Skeletal muscle tissue (tissue), 3 donors: ENCODE data around the gene RMP24.
"Not testable (repeated sequence)": the region's sequence is repeated elsewhere in the genome, so short reads cannot be mapped to it uniquely, and the experiment has no call there.

Experiments used
- H3K27ac ChIP-seq: one replicate; pipeline ENCODE4 v1.7.0; 2013; ENCODE audit warnings: mild to moderate bottlenecking, low read depth, low read length, inconsistent platforms
- H3K27me3 ChIP-seq, 3 donors: one replicate each; pipeline ENCODE4 v1.7.0; 2013; ENCODE audit warnings: low read length in 3 of 3; ENCODE audit not compliant: control insufficient read depth in 3 of 3, insufficient read depth in 3 of 3
- H3K36me3 ChIP-seq, 3 donors: one replicate each; pipeline ENCODE4 v1.7.0; 2013; ENCODE audit warnings: low read length in 3 of 3; ENCODE audit not compliant: control insufficient read depth in 3 of 3, insufficient read depth in 3 of 3
- H3K4me1 ChIP-seq, 3 donors: one replicate each; pipeline ENCODE4 v1.7.0; 2013; ENCODE audit warnings: low read length in 3 of 3, mild to moderate bottlenecking in 3 of 3; ENCODE audit not compliant: control insufficient read depth in 3 of 3, insufficient read depth in 3 of 3
- H3K4me3 ChIP-seq, 3 donors: one replicate each; pipeline ENCODE4 v1.7.0; 2013; ENCODE audit warnings: low read length in 3 of 3
- H3K9ac ChIP-seq, 3 donors: one replicate each; pipeline ENCODE4 v1.7.0; 2013; ENCODE audit warnings: low read length in 3 of 3, mild to moderate bottlenecking in 3 of 3, moderate library complexity in 2 of 3, low read depth in 1 of 3
- H3K9me3 ChIP-seq, 3 donors: one replicate each; pipeline ENCODE4 v1.7.0; 2013; ENCODE audit warnings: low read length in 3 of 3; ENCODE audit not compliant: control insufficient read depth in 3 of 3
- donor health status: Osteomylitis.

The RMP24 gene

GRCh38 chr18:35962320-35962719 lies 10.2 kb upstream of the RMP24 start:
- Histone ChIP-seq H3K27ac (no peak overlapping the region), H3K9me3 (no peaks in the 10 kb centered on the region), H3K36me3 (no peaks in the 10 kb centered on the region), H3K27me3 (no peaks in the 10 kb centered on the region), H3K4me3 (no peak overlapping the region), H3K9ac (no peak overlapping the region), H3K4me1 (no peaks in the 10 kb centered on the region)

DNA sequence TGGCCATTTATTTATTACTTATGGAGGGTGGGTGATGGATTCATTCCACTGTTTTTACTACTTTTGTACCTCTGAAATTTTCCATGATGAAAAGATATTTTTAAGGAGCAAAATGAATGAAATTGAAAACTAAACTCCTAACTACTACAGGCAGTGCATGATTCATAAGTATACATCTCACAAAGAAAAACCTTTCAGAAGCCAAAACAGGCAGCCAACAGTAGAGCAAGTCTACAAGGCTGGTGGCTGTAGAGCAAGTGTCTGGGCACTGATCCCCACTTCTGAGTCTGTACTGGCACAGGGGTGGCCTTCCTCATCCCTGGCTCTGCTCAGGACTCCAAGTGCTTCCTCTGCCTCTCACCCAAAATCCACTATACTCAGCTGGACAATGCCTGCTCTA lies 8.2 kb upstream of the RMP24 start:
- no peaks in the 10 kb centered on the region for H3K4me1 ChIP-seq

DNA sequence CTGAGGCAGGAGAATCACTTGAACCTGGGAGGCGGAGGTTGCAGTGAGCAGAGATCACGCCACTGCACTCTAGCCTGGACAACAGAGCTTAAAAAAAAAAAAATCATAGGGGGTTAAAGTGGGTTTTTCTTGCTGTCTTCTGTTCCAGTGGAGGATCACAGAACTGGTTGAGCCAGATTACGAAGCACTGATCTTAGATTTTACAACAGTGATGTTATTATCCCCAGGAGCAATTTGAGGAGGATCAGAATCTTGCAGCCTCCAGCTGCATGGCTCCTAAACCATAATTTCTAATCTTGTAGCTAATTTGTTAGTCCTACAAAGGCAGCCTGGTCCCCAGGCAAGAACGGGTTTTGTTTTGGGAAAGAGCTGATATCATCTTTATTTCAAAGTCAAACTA lies 4.6 kb upstream of the RMP24 start:
- not testable (repeated sequence) for H3K27ac ChIP-seq, H3K9me3 ChIP-seq, H3K27me3 ChIP-seq, H3K9ac ChIP-seq, H3K4me3 ChIP-seq, H3K36me3 ChIP-seq
- H3K4me1 ChIP-seq, result peaks cover 4 to 13% (median 5%) of the 10 kb centered on the region in 3 donors

More for the DNA sequence above, 8.2 kb upstream of the RMP24 start:
- H3K27ac ChIP-seq, result no peak overlapping the region
- no peaks in the 10 kb centered on the region for H3K36me3 ChIP-seq
- no peak overlapping the region for H3K9ac ChIP-seq
- H3K9me3 ChIP-seq, result no peaks in the 10 kb centered on the region
- no peak overlapping the region for H3K4me3 ChIP-seq
- H3K27me3 ChIP-seq, result no peaks in the 10 kb centered on the region

GRCh38 chr18:35968278-35968880 lies 4.1 kb upstream of the RMP24 start:
- Histone ChIP-seq H3K36me3 (no peaks in the 10 kb centered on the region), H3K9me3 (no peaks in the 10 kb centered on the region), H3K4me3 (no peak overlapping the region), H3K4me1 (peaks cover 8 to 18% (median 9%) of the 10 kb centered on the region in 3 donors), H3K27me3 (no peaks in the 10 kb centered on the region), H3K27ac (no peak overlapping the region), H3K9ac (no peak overlapping the region)

DNA sequence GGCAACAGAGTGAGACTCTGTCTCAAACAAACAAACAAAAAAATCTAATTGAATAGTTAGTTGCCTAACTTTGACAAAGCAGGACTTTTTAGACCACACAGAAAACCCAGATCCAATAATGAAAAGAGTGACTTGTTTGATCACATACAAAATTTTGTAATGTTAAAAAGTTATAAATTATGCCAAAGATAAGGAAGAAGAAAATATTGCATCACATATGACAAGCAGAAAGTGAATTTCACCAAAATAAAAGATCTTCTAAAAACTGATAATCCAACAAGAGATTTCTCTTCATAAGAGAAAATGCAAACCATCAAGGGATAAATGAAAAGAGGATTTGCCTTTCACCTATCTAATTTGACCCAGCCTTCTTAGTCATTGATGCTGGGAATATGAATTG lies 2.8 kb upstream of the RMP24 start:
- no peak overlapping the region for H3K4me3 ChIP-seq
- no peaks in the 10 kb centered on the region for H3K9me3 ChIP-seq
- H3K27ac ChIP-seq, result no peak overlapping the region

GRCh38 chr18:35971661-35972196 lies 750 bp upstream of the RMP24 start:
- Histone ChIP-seq H3K36me3 (peaks cover 8 to 11% (median 9%) of the 10 kb centered on the region in 3 donors), H3K4me1 (peaks cover 13 to 29% (median 18%) of the 10 kb centered on the region in 3 donors), H3K4me3 (peak overlapping the region; percentile 97 to 98 (median 98))

More for the DNA sequence above, 2.8 kb upstream of the RMP24 start:
- Histone ChIP-seq H3K4me1 (peaks cover 13 to 29% (median 18%) of the 10 kb centered on the region in 3 donors), H3K36me3 (no peaks in the 10 kb centered on the region), H3K27me3 (no peaks in the 10 kb centered on the region), H3K9ac (no peak overlapping the region)

DNA sequence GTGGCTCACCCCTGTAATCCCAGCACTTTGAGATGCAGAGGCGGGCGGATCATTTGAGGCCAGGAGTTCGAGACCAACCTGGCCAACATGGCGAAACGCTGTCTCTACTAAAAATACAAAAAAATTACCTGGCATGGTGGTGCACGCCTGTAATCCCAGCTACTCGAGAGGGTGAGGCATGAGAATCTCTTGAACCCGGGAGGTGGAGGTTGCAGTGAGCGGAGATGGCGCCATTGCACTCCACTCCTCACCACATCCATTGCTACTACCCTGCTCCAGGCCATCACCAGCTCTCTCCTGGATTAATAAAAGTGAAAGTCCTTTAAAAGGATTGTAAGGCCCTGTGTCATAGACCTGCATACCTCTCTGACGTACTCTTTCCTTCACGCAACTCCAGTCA lies 1.2 kb downstream of the RMP24 start:
- Histone ChIP-seq H3K4me1 (peaks cover 13 to 29% (median 18%) of the 10 kb centered on the region in 3 donors), H3K4me3 (peak overlapping the region in 2 of 3 donors; percentile 97 to 98), H3K27me3 (no peaks in the 10 kb centered on the region), H3K36me3 (peaks cover 24 to 26% (median 26%) of the 10 kb centered on the region in 3 donors), H3K27ac (no peak overlapping the region), H3K9me3 (no peaks in the 10 kb centered on the region), H3K9ac (peak overlapping the region in 1 of 3 donors; percentile 93)

More at GRCh38 chr18:35971661-35972196, 750 bp upstream of the RMP24 start:
- Histone ChIP-seq H3K9me3 (no peaks in the 10 kb centered on the region), H3K27ac (peak overlapping the region; percentile 75), H3K27me3 (no peaks in the 10 kb centered on the region), H3K9ac (peak overlapping the region; percentile 75 to 88 (median 83))

DNA sequence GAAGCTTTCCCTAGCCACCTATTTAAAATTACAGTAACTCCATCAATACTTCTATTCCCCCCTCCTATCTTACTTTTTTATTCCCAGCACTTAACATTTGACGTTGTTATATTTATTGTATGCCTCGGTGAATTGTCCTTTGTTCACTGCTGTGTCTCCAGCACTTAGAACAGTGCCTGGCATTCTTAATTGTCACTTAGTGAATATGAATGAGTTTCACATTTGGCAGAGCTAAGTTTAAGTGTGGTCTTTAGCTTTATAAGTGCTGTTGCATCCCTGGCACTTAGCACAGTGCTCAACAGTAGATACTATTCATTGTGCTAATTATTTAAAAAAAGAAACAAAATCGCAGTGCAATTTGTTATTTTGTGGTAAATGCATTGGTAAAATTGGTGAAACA lies 1.7 kb downstream of the RMP24 start:
- Histone ChIP-seq H3K27me3 (no peaks in the 10 kb centered on the region), H3K9ac (no peak overlapping the region), H3K4me1 (peaks cover 13 to 29% (median 18%) of the 10 kb centered on the region in 3 donors), H3K27ac (no peak overlapping the region), H3K36me3 (peaks cover 26 to 31% (median 30%) of the 10 kb centered on the region in 3 donors), H3K4me3 (no peak overlapping the region), H3K9me3 (no peaks in the 10 kb centered on the region)

GRCh38 chr18:35979112-35979511 lies 6.6 kb downstream of the RMP24 start:
- Histone ChIP-seq H3K27ac (no peak overlapping the region), H3K4me3 (no peak overlapping the region), H3K36me3 (peaks cover 36 to 49% (median 45%) of the 10 kb centered on the region in 3 donors), H3K4me1 (peaks cover 0 to 4% (median 3%) of the 10 kb centered on the region in 3 donors), H3K9ac (no peak overlapping the region), H3K9me3 (no peaks in the 10 kb centered on the region), H3K27me3 (no peaks in the 10 kb centered on the region)

GRCh38 chr18:35982409-35983114 lies 10.1 kb downstream of the RMP24 start:
- Histone ChIP-seq H3K4me1 (no peaks in the 10 kb centered on the region), H3K27ac (no peak overlapping the region), H3K9ac (no peak overlapping the region), H3K36me3 (peaks cover 22 to 34% (median 30%) of the 10 kb centered on the region in 3 donors), H3K4me3 (no peak overlapping the region), H3K9me3 (no peaks in the 10 kb centered on the region), H3K27me3 (no peaks in the 10 kb centered on the region)
